ENCODE measurements around the gene CCNYL1. TPM values are rescaled to one million over a fixed set of nuclear protein-coding genes. Genes with fewer than 3 reads are reported as not detected.

The CCNYL1 gene
- total RNA-seq, 2 experiments from 2014 or later = 4.2 to 24.2 TPM

GRCh38 chr2:207784898-207785297 lies 73.5 kb downstream of the CCNYL1 start:
- no peaks in the 10 kb centered on the region for H3K9me2 ChIP-seq (ENCODE audit: insufficient read depth, low read length)
- BruUV-seq (replicated peaks) = no TSS peak
- no peak overlapping the region for H3K27ac ChIP-seq (ENCODE audit: low read depth, low read length, poor library complexity, severe bottlenecking)
- no peaks in the 10 kb centered on the region for H3K9me3 ChIP-seq (ENCODE audit: low read length)
- no peak overlapping the region for H3K4me3 ChIP-seq (ENCODE audit: low read depth, low read length, poor library complexity, severe bottlenecking)
- intact Hi-C loops (cut with micrococcal nuclease; ENCODE audit: unreplicated experiment) = no loop called here
- ChIA-PET POLR2A (interaction anchor here (1.2 kb wide), 1 partner anchor 241 kb away, joined by 3 read pairs; no protein-coding TSS in a partner anchor), CTCF (ENCODE audit: unreplicated experiment) (no interaction called here)
- H3K36me3 ChIP-seq (ENCODE audit: insufficient read depth, low read length) = no peaks in the 10 kb centered on the region
- no peak overlapping the region for H3K4me2 ChIP-seq (ENCODE audit: low read length)
- TF ChIP-seq CTCF (conservative IDR thresholded peaks at IDR 0.05; ENCODE audit: low read length) (no peak), EZH2phosphoT487 (IDR thresholded peaks at IDR 0.05; ENCODE audit: borderline replicate concordance, low read depth, low read length) (no peak)
- H3K79me2 ChIP-seq (ENCODE audit: insufficient read depth, low read depth, low read length) = no peaks in the 10 kb centered on the region
- H3K4me1 ChIP-seq (ENCODE audit: insufficient read depth, low read length, poor library complexity, severe bottlenecking) = no peaks in the 10 kb centered on the region
- H2AFZ ChIP-seq (ENCODE audit: low read length) = no peak overlapping the region
- no peak for DNase-seq (ENCODE audit: low spot score)
- no peaks in the 10 kb centered on the region for H4K20me1 ChIP-seq (ENCODE audit: insufficient read depth, low read length)

GRCh38 chr2:207787017-207787416 lies 75.6 kb downstream of the CCNYL1 start:
- no peak for TF ChIP-seq CTCF (conservative IDR thresholded peaks at IDR 0.05; ENCODE audit: low read length)
- BruUV-seq (replicated peaks) = no TSS peak
- no peaks in the 10 kb centered on the region for H3K4me1 ChIP-seq (ENCODE audit: insufficient read depth, low read length, poor library complexity, severe bottlenecking)
- H3K79me2 ChIP-seq (ENCODE audit: insufficient read depth, low read depth, low read length) = no peaks in the 10 kb centered on the region
- DNase-seq (ENCODE audit: low spot score) = no peak
- POLR2A ChIA-PET = interaction anchor here (0.7 kb wide), 1 partner anchor 152 kb away, joined by 3 read pairs; no protein-coding TSS in a partner anchor
- no peaks in the 10 kb centered on the region for H4K20me1 ChIP-seq (ENCODE audit: insufficient read depth, low read length)
- H3K27ac ChIP-seq (ENCODE audit: low read depth, low read length, poor library complexity, severe bottlenecking) = no peak overlapping the region
- intact Hi-C loops (cut with micrococcal nuclease; ENCODE audit: unreplicated experiment) = no loop called here
- H3K36me3 ChIP-seq (ENCODE audit: insufficient read depth, low read length) = no peaks in the 10 kb centered on the region
- H3K9me3 ChIP-seq (ENCODE audit: low read length) = no peaks in the 10 kb centered on the region
- no peaks in the 10 kb centered on the region for H3K9me2 ChIP-seq (ENCODE audit: insufficient read depth, low read length)
- no peak overlapping the region for H3K4me3 ChIP-seq (ENCODE audit: low read depth, low read length, poor library complexity, severe bottlenecking)
- no peak overlapping the region for H3K4me2 ChIP-seq (ENCODE audit: low read length)
- CTCF ChIA-PET (ENCODE audit: unreplicated experiment) = no interaction called here
- no peak overlapping the region for H2AFZ ChIP-seq (ENCODE audit: low read length)

- ChIA-PET POLR2A (no interaction called here), CTCF (ENCODE audit: unreplicated experiment) (no interaction called here)
- no TSS peak for BruUV-seq (replicated peaks)
- Histone ChIP-seq H3K79me2 (ENCODE audit: insufficient read depth, low read depth, low read length) (no peaks in the 10 kb centered on the region), H3K9me3 (ENCODE audit: low read length) (no peaks in the 10 kb centered on the region), H3K27ac (ENCODE audit: low read depth, low read length, poor library complexity, severe bottlenecking) (no peak overlapping the region), H3K4me1 (ENCODE audit: insufficient read depth, low read length, poor library complexity, severe bottlenecking) (peaks cover 3% of the 10 kb centered on the region), H3K4me3 (ENCODE audit: low read depth, low read length, poor library complexity, severe bottlenecking) (no peak overlapping the region), H2AFZ (ENCODE audit: low read length) (no peak overlapping the region), H4K20me1 (ENCODE audit: insufficient read depth, low read length) (no peaks in the 10 kb centered on the region), H3K9me2 (ENCODE audit: insufficient read depth, low read length) (no peaks in the 10 kb centered on the region), H3K36me3 (ENCODE audit: insufficient read depth, low read length) (no peaks in the 10 kb centered on the region), H3K4me2 (ENCODE audit: low read length) (no peak overlapping the region)
- TF ChIP-seq CTCF (conservative IDR thresholded peaks at IDR 0.05; ENCODE audit: low read length) (no peak), EZH2phosphoT487 (IDR thresholded peaks at IDR 0.05; ENCODE audit: borderline replicate concordance, low read depth, low read length) (no peak)
- intact Hi-C loops (cut with micrococcal nuclease; ENCODE audit: unreplicated experiment) = no loop called here
- no peak for DNase-seq (ENCODE audit: low spot score)
Measured at GRCh38 chr2:207787800-207788199, 76.4 kb downstream of the CCNYL1 start.
